GM12872 (cell line): ENCODE results near the gene TBC1D5.

Source experiments
- CTCF ChIP-seq: IDR thresholded peaks from 3 replicates; pipeline ENCODE4 v1.5.1; 2011; ENCODE audit warnings: low read depth, mild to moderate bottlenecking, low read length, moderate library complexity; ENCODE audit not compliant: insufficient read depth

TBC1D5 gene

GRCh38 chr3:17399586-17399985 lies 342.8 kb downstream of the TBC1D5 start:
- TF ChIP-seq CTCF: no peak

- TF ChIP-seq CTCF: no peak
Observed at GRCh38 chr3:17398959-17399551, 343.4 kb downstream of the TBC1D5 start.

GRCh38 chr3:17396036-17396435 lies 346.4 kb downstream of the TBC1D5 start:
- TF ChIP-seq CTCF: no peak

- no peak for TF ChIP-seq CTCF
Observed at GRCh38 chr3:17394541-17395155, 347.8 kb downstream of the TBC1D5 start.

GRCh38 chr3:17390785-17391184 lies 351.6 kb downstream of the TBC1D5 start:
- no peak for TF ChIP-seq CTCF

- no peak for TF ChIP-seq CTCF
Observed at GRCh38 chr3:17387108-17387507, 355.3 kb downstream of the TBC1D5 start.

- no peak for TF ChIP-seq CTCF
Observed at GRCh38 chr3:17386432-17386831, 356.0 kb downstream of the TBC1D5 start.
